NCI-H345 (cell line): ENCODE measurements around the gene RBM5.
"Not testable (repeated sequence)": the region's sequence is repeated elsewhere in the genome, so short reads cannot be mapped to it uniquely, and the experiment has no call there.

ENCODE experiments used
- DNase-seq: peaks from one replicate; lab custom pipeline; 2025; lab: John Stamatoyannopoulos, UW

RBM5 gene

DNA sequence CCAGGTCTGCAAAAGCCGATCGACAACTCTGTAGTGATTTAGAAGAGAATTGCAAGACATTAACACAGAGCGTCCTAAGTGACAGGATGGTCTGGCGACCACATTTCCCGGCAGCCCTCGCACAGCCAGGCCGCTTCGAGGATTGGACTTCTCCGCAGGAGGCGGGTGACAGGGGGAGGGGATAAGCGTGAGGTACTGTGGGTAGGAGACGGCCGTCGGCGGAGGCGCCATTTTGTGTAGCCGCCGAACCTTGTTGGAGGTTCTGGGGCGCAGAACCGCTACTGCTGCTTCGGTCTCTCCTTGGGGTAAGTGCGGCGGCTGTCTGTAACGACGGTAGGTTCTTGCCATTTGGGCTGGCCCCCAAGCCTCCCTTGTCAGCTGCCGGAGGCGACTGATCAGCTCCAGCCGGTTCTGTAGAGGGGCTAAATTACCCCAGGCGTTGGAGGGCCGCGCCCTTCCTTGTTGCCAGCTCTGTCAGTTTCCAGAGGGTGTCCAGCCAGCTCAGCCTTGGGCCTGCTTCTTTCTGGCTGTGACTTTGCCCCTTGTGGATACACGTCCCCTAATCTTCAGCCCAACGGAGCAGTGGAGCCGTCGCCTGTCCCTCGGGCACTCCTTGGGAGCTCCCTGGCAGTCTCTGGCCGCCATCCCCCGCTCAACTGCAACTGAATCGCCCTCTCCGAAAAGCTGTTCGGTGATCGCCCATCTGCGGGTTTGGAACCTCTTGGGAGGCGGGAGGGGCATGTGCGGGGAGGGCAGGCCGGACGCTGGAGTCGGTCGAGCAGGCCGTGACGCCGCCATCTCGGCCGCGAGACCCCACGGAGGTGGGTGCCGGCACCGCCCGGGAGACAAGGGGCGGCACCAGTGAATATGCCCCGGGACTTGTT, at the start of gene RBM5:
Gene RBM5 (plus strand): TSS at position 195 of the 884 bp plus-strand sequence. CDS start 1,516 bp downstream, outside the sequence.
- peak; percentile 84 for DNase-seq

DNA sequence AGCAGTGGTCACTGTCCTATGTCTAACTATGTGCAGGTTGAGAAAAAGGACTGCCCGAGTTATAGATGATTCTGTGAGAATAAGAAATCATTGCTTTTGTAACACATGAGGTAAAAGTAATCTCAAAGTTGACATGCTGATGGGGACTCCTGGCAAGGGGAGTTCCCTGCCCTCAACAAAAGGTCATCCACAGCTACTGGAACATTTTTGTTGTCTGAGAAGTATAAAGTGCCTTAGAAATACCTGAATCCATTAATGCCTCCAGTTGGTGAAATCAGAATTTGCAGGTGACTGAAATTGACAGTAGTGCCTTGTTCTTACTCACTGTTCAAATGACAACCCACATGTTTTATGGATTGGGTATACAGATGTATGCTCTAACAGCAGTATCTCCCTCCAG, 43.7 kb upstream of the RBM5 start:
- no peak for DNase-seq

GRCh38 chr3:50047426-50047825, 41.3 kb upstream of the RBM5 start:
- no peak for DNase-seq

DNA sequence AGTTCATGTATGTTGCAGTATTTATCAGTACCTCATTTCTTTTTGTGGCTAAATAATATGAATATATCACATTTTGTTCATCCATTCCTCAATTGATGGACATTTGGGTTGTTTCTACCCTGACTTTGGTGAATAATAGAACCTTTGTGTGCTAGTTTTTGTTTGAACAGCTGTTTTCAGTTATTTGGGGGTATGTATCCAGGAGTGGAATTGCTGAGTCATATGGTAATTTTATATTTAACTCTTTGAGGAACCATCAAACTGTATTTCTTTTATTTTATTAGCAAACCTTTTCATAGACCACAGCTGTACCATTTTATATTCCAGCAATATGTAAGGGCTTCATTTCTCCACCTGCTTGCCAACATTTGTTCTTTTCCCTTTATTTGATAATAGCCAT, 38.4 kb upstream of the RBM5 start:
- DNase-seq: no peak

GRCh38 chr3:50057756-50058155, 31.0 kb upstream of the RBM5 start:
- DNase-seq: no peak

- no peak for DNase-seq
These were observed 20.6 kb upstream of the RBM5 start for GRCh38 chr3:50068134-50068533.

- DNase-seq: no peak
These were observed 10.6 kb upstream of the RBM5 start for GRCh38 chr3:50078091-50078490.

GRCh38 chr3:50078622-50079021, 10.1 kb upstream of the RBM5 start:
- no peak for DNase-seq

- DNase-seq: not testable (repeated sequence)
These were observed 3.8 kb upstream of the RBM5 start for GRCh38 chr3:50084951-50085350.

GRCh38 chr3:50089609-50089945, 858 bp downstream of the RBM5 start:
- no peak for DNase-seq

GRCh38 chr3:50090984-50091383, 2.3 kb downstream of the RBM5 start:
- DNase-seq: no peak

- no peak for DNase-seq
These were observed 6.8 kb downstream of the RBM5 start for GRCh38 chr3:50095352-50095998.

- DNase-seq: no peak
These were observed 11.7 kb downstream of the RBM5 start for GRCh38 chr3:50100386-50100785.

DNA sequence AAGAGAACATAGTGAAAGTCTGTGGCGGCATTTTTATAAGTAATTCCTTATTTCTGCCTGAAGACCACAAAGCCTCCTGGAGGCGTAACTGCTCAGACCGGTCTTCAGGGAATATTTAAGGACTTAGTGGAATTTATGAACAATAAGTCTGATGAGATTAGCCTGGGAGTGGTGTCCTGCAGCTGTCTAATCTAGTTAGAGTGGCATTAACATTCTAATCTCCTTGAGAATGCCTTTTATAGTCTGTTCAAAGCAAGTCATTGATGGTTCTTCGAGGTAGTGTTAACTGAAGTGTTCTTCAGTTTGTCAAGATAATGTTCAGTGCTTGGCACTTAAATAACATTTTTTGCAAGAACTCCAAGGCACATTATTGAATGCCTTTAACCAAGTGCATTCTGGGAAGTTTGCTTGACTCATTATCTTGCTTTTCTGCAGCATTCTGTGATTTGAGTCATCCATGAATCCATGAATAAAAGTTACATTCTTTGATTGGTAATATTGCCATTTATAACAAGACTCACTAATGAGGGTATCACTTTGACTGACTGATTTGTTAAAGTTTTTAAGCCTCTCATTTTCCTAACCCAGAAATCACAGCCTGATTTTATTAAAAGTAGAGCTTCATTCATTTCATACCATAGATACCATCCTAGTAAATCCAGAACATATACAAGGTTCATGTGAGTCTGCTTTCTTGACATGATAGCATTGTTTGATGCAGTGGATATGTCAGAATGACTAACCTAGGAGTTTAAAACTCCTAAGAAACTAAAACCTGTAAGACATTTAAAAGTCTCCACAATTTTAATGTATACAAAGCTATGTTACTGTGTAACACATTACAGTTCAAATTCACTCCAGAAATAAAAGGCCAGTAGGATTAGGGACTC, 12.5 kb downstream of the RBM5 start:
- DNase-seq: no peak

- no peak for DNase-seq
These were observed 13.8 kb downstream of the RBM5 start for GRCh38 chr3:50102558-50102957.

DNA sequence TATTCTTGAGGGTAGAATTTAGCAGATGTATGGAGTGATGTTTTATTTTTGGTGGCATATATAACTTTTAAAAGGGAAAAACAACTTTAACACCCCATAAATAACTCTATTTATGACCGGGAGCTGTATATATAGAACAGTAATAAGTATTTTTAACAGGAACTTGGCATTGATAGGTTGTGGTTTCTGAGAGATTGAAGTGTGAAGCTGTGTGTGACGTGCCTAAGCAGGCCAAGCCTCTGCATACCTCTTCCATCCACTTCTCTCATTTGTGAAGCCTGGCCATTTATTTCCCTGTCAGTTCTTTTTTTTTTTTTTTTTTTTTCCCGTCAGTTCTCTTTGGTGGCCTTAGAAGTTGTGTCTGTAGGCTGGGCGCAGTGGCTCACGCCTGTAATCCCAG, 23.0 kb downstream of the RBM5 start:
- DNase-seq: no peak

DNA sequence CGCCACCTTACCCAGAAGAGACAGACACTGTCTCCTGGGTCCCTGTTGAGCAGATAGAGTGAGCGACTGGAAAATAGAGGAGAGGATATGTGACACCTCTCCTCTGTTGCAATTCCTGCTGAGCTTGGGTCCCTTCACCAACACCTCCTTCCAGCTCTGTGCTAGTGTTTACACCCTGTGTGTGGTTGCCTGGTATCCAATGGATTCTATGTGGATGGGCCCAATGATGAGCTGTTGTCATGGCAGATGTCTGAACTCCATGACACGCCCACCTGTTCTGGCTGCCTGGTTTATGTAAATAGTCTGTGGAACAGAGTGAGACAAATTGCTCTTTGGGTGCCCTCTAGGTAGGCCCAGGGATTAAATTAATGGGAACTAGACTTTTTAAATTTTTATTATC, 23.7 kb downstream of the RBM5 start:
- peak; percentile 75 for DNase-seq

DNA sequence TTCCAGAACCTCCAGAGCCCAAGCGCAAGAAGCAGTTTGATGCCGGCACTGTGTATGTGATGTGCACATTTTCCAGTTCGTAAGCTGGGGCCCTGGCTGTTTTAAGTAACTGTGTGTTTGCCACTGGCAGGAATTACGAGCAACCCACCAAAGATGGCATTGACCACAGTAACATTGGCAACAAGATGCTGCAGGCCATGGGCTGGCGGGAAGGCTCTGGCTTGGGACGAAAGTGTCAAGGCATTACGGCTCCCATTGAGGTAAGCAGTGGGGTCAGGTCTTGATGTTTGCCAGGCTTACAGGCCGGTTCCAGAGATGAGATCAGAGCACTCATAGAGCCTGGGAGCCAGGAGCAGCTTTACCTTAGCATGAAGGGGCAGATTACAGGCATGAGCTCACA, 28.4 kb downstream of the RBM5 start:
- no peak for DNase-seq

DNA sequence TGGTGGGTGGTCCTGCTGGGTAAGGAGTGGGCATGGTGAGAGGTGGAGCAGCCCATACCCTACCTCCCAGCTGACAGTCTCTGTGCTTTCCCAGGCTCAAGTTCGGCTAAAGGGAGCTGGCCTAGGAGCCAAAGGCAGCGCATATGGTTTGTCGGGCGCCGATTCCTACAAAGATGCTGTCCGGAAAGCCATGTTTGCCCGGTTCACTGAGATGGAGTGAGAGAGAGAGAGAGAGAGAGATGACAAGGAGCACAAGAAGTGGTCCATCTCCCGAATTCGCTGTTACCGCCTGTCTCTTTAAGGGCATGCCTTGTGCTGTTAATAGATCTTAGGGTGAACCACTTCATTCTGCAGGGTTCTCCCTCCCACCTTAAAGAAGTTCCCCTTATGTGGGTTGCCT, 29.5 kb downstream of the RBM5 start:
- DNase-seq: no peak

DNA sequence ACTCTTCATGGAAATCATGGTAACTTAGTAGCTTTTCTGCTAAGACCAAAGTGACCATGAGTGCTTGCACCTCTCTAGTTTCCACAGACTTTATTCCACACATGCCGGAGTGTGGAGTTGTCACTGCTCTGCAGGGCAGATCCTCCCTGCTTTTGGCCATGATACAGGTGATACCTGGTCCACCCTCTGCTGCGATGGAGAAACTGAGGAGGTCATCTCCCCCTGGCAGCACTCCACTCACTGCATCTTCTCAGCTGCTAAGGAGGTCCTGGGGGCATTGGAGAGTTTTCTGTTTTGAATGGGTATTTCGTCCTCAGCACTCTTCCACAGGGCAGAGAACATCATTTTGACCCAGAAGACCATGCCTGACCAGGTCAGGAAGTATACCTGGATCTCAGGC, 31.1 kb downstream of the RBM5 start:
- DNase-seq: no peak

- no peak for DNase-seq
These were observed 31.8 kb downstream of the RBM5 start for GRCh38 chr3:50120364-50121071.
